GM21528 (cell line): Measurements from ENCODE around the gene DSE.
A peak's percentile ranks its signal among the peaks of the same experiment; 100 is the strongest.

Experiments
- ATAC-seq: cut with Tn5 transposase; IDR thresholded peaks from one replicate; pipeline ENCODE4 v1.9.1; 2021; ENCODE audit warnings: mild to moderate bottlenecking, moderate library complexity; ENCODE audit not compliant: unreplicated experiment, low FRiP score

Gene DSE

GRCh38 chr6:116439522-116440051 lies 68.8 kb downstream of the DSE start:
- no peak for ATAC-seq

GRCh38 chr6:116443105-116443504 lies 72.4 kb downstream of the DSE start:
- ATAC-seq = no peak

GRCh38 chr6:116444092-116444491 lies 73.3 kb downstream of the DSE start:
- ATAC-seq = peak; percentile 63

GRCh38 chr6:116444575-116444974 lies 73.8 kb downstream of the DSE start:
- ATAC-seq = no peak

DNA sequence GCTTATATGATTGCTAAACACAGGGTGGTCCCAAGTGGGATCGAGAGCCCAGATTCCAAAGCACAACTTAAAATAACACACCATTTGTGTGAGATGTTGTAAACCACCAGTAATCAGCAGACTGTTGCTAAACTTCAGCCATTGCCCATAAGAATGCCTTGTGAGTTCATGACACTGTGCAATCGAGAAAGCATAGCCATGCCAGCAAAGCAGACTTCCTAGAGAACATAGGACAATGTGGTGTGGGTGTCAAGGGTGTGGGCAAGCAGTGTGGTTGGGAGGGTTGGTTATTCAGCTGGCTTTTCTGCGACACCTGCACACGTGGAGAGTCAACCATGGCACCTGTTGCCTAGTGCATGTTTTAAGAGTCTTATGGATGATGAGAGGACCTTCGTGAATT lies 74.4 kb downstream of the DSE start:
- ATAC-seq = no peak

DNA sequence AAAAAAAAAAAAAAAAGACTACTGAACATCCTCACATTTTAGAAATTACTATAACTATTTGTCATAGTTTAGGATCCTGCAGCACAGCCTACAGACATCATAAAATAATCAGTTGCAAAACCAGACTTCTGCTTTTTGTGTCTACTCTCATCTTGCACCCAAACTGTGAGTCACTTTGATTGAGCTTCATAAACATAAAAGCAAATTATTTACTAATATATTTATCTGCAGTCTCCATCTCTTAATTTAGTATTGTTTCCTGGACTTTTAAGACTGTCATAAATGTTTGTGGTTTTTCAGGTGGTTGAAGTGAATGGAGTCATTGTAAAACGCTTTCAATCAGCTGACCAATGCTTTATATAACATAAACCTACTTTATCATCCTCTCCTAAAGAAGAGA lies 75.7 kb downstream of the DSE start:
- ATAC-seq = no peak

GRCh38 chr6:116447052-116447451 lies 76.3 kb downstream of the DSE start:
- no peak for ATAC-seq

DNA sequence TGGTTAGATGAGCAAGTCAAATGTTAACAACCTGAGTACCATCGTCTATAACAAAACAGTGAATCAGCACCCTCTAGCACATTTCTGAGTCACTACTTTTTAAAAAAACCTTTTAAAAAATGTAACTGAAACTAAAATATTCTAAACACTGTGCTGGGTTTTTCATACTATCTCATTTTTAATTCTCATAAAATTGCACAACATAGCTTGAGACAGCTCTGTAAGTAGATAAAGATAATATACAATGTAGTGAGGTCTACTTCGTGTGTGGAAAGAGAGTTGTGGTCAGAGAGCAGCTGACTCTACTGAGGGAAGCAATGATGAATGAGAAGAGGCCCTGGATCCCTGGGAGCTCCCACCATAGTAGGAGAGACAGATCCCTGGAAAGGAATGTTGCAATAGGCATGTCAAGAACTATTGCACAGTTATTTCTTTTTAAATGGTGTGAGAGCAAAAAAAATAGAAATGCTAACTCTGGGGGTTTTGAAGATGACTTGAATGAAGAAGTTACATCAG lies 76.8 kb downstream of the DSE start:
- no peak for ATAC-seq

- ATAC-seq = no peak
Measured at GRCh38 chr6:116449565-116449964, 78.8 kb downstream of the DSE start.

DNA sequence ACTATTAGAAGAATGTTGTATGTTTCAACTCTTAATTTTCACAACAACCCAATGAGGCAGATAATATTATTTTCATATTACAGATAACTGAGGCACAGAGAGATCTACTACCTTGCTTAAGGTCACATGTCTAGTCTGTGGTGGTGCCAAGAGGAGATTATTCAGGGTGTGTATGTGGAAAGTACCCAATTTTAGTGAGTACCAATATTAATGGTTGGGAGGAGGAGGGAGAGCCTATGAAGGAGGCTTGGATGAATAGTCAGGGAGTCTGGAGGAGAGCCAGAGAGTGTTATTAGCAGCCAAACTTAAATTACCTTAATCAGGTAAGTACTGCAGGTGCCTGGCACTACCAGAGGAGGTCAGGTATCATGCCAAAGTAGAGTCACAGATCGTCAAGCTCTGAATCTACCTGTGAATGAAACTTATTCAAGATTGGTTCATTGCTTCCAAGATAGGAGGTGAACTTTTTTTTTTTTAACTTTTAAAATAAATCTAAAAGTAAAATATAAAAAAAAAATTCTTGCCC lies 79.5 kb downstream of the DSE start:
- ATAC-seq = no peak

- ATAC-seq = peak; percentile 83
Measured at GRCh38 chr6:116450769-116451740, 80.3 kb downstream of the DSE start.

GRCh38 chr6:116451916-116452315 lies 81.2 kb downstream of the DSE start:
- ATAC-seq = no peak

DNA sequence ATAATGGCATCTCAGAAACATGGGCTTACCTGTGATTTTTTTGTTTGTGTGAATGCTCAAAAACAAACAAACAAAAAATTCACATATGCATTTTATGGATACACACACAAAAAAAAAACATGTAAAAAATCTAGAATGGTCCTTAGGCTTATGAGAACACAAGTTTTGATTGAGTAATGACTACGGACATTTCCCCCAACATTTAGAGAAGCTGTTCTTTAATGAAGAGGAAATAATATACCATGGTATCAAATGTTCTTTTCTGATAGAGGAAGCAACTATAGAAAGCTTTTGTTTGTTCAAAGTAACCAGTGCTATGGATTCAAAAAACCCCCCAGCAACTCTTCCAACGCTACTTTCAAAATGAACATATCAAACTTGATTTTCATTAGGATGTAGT lies 81.8 kb downstream of the DSE start:
- ATAC-seq = no peak

GRCh38 chr6:116456106-116456505 lies 85.4 kb downstream of the DSE start:
- no peak for ATAC-seq

DNA sequence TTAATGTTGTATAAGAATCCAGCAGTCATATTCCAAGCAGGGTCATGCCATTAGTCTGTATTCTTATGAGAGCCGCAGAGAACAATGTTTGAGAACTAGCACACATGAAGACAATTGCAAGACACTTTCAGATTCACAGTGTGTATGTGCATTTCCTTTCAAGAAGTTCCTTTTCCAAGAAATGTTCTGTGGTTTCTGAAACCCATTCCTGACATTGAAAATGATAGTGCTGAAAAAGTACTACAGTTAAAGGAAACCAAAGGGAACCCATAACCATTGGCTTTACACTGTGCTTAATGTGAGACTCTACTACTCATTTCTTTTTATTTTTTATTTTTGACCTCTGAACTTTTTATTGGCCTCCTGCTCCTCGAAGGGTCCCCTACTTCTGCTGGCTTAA lies 86.2 kb downstream of the DSE start:
- ATAC-seq = no peak

- ATAC-seq = no peak
Measured at GRCh38 chr6:116458264-116458663, 87.5 kb downstream of the DSE start.

- ATAC-seq = no peak
Measured at GRCh38 chr6:116459927-116460326, 89.2 kb downstream of the DSE start.

- peak; percentile 17 for ATAC-seq
Measured at GRCh38 chr6:116461331-116461931, 90.7 kb downstream of the DSE start, which contains the start of gene CALHM6. Gene CALHM6, plus strand, starts transcription at chr6:116461375. Its CDS starts 555 bp downstream, at chr6:116461930.

GRCh38 chr6:116461932-116462885 lies 91.5 kb downstream of the DSE start:
- ATAC-seq = peak; percentile 87

- ATAC-seq = no peak
Measured at GRCh38 chr6:116463301-116463700, 92.6 kb downstream of the DSE start.
